ENCODE results near the gene ZDHHC3. TPM values are rescaled to one million over a fixed set of nuclear protein-coding genes. Genes with fewer than 3 reads are reported as not detected.

ZDHHC3 gene
- total and polyA plus RNA-seq, 12 donors = 19.0 to 52.2 (median 42.2) TPM

GRCh38 chr3:45008117-45008516 lies 32.1 kb upstream of the ZDHHC3 start:
- Histone ChIP-seq H3K36me3 (peaks cover 0 to 60% (median 10%) of the 10 kb centered on the region in 9 donors), H3K4me3 (no peak overlapping the region), H3K27me3 (no peaks in the 10 kb centered on the region), H3K27ac (peak overlapping the region in 4 of 10 donors; percentile 11 to 90 (median 21)), H3K4me1 (peaks cover 14 to 60% (median 38%) of the 10 kb centered on the region in 9 donors), H3K9me3 (peaks cover 0 to 8% (median 0%) of the 10 kb centered on the region in 11 donors)
- 100% methylated on average over 1 of the region's 1 CpG for WGBS, 2 donors
- ATAC-seq = no peak
- DNase-seq = no peak
- TF ChIP-seq CTCF (IDR thresholded peaks at IDR 0.05) = no peak
- intact Hi-C loops (cut with DNase I) = no loop called here

GRCh38 chr3:45007091-45007490 lies 31.1 kb upstream of the ZDHHC3 start:
- no peak for ATAC-seq
- peaks cover 13 to 60% (median 36%) of the 10 kb centered on the region in 9 donors for H3K4me1 ChIP-seq

GRCh38 chr3:45003859-45004258 lies 27.9 kb upstream of the ZDHHC3 start:
- DNase-seq = no peak
- Histone ChIP-seq H3K9me3 (peaks cover 0 to 8% (median 0%) of the 10 kb centered on the region in 11 donors), H3K27ac (peak overlapping the region; percentile 21 to 83 (median 56)), H3K36me3 (peaks cover 0 to 85% (median 18%) of the 10 kb centered on the region in 9 donors), H3K27me3 (no peaks in the 10 kb centered on the region), H3K4me1 (peaks cover 6 to 55% (median 21%) of the 10 kb centered on the region in 9 donors), H3K4me3 (no peak overlapping the region)
- TF ChIP-seq CTCF (IDR thresholded peaks at IDR 0.05) = no peak
- WGBS, 2 donors = 58 to 68% methylated on average over 2 of the region's 2 CpGs
- ATAC-seq = peak in 6 of 8 donors; percentile 32 to 79 (median 46)
- intact Hi-C loops (cut with DNase I) = no loop called here

More at GRCh38 chr3:45007091-45007490, 31.1 kb upstream of the ZDHHC3 start:
- 89 to 90% methylated on average over 8 of the region's 8 CpGs for WGBS, 2 donors
- Histone ChIP-seq H3K27ac (peak overlapping the region in 3 of 10 donors; percentile 23 to 90 (median 39)), H3K9me3 (peaks cover 0 to 8% (median 0%) of the 10 kb centered on the region in 11 donors), H3K36me3 (peaks cover 0 to 62% (median 12%) of the 10 kb centered on the region in 9 donors), H3K4me3 (no peak overlapping the region), H3K27me3 (no peaks in the 10 kb centered on the region)
- intact Hi-C loops (cut with DNase I) = no loop called here
- TF ChIP-seq CTCF (IDR thresholded peaks at IDR 0.05) = no peak
- no peak for DNase-seq

GRCh38 chr3:45003406-45003805 lies 27.4 kb upstream of the ZDHHC3 start:
- ATAC-seq = peak in 4 of 8 donors; percentile 6 to 43 (median 24)
- no peak overlapping the region for H3K4me3 ChIP-seq
- H3K36me3 ChIP-seq = peaks cover 0 to 85% (median 22%) of the 10 kb centered on the region in 9 donors
- no peak for DNase-seq
- peaks cover 0 to 8% (median 0%) of the 10 kb centered on the region in 11 donors for H3K9me3 ChIP-seq
- no peaks in the 10 kb centered on the region for H3K27me3 ChIP-seq
- intact Hi-C loops (cut with DNase I) = no loop called here
- no peak for TF ChIP-seq CTCF (IDR thresholded peaks at IDR 0.05)
- peaks cover 6 to 52% (median 21%) of the 10 kb centered on the region in 9 donors for H3K4me1 ChIP-seq
- peak overlapping the region; percentile 21 to 83 (median 56) for H3K27ac ChIP-seq

Measured in heart right ventricle (tissue), 16 donors.